NCI-H748 treated with DMSO at 0.1 percent for 48 hours (cell line): ENCODE measurements around the gene DLGAP1.

ENCODE experiments used
- DNase-seq: peaks from one replicate; lab custom pipeline; 2025; lab: John Stamatoyannopoulos, UW

Gene DLGAP1

DNA sequence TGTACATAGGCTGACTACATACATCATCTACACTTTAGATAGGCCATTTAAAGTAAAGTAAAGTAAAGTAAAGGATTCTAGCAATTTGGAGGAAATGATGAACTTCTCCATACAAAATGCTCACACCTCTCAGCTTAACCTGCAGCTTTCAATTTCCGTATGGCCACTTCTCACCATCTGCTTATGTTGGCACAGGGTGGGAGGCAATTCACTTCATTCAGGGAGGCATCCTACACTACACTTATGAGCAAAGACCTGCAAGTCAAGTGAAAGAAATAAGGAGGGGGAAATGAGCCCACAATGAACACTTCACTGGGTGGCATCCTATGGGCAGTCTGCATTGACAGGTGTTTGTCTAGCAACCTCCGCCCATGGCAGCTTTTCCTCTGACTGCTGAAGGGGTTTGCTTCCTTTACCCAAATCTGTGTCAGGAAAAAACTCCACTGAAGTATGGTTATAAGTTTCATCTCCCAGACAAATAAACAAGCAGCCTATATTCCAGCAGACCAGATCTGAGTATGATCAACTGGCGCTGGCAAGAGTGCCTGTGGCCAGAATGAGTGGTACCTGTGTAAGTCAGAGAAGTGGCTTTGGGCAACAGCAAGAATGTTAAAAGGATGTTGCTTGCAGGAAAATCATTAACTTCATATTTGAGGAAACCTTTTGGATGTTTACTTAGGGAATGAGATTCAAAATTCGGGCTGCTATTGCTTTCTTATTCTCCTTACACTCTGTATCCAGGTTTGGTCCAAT is 556.1 kb downstream of the DLGAP1 start:
- no peak for DNase-seq

DNA sequence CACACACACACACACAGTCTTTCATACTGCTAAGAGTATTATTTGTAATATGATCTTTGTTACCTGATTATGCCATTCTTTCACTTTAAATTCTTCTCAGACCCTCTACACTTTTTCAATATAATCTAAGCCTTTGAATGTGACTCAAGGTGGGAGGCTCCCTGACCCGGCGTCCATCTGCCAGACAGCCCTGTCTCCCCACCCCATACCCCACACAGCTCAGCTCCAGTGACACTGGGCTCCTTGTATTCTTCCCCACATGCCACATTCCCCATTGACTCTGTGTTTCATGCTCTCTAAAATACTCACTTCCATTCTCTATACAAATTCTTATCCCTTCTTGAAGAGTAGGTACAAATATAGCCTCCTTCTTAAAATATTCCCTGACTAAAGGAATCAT is 563.0 kb downstream of the DLGAP1 start:
- no peak for DNase-seq

DNA sequence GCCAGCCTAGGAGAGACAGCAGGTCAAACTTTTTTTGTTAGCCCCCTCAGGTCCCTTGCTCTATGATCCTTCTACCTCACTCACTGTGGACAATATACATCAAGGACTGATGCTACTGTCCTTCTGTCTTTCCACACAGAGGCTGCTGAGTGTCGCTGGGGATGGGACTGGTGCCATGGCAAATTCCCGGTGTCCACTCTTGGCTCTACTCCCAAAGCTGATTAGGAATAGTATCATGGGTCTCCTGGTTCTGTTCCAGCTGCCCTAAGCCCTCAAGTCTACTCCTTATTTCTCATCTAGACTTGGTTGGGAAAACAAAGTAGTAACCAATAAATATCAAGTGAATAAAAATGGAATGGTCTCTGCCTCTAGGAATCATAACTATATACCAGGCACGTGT is 563.9 kb downstream of the DLGAP1 start:
- no peak for DNase-seq

DNA sequence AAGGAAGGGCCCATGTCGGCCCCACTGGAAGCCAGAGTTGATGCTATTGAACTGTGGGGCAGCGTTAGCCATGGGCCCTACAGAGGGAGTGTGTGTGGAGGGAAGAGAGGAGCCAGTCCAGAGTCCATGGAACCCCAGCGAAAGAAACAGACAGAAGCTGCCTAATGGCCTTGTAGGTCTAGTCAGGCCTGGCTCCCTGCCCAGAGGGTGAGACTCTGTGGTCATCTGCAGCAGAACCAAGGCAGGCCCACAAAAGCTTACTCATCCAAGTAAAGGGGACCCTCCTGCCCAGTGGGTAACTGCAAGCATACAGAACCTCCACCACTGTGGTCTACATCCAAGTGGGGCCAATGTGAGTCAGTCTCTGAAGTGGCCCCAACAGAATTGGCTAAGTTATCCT is 565.3 kb downstream of the DLGAP1 start:
- DNase-seq = no peak

DNA sequence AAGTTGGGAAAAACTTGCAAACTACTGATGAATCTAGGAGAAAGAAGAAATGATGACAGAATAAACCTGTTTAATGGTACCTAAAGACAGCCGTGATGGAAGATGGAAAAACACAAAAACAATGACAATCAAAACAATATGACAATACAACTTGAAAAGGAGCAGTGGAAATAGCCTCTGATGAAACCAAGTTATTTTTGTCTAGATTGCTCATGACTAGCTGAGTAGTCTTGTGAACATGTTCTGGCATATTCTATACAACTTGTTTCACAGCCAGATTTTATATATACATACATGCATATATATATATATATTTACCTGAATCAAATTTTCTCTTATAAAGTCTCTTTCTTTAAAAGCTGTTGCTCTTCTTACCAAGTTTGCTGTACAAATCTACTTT is 566.0 kb downstream of the DLGAP1 start:
- no peak for DNase-seq

DNA sequence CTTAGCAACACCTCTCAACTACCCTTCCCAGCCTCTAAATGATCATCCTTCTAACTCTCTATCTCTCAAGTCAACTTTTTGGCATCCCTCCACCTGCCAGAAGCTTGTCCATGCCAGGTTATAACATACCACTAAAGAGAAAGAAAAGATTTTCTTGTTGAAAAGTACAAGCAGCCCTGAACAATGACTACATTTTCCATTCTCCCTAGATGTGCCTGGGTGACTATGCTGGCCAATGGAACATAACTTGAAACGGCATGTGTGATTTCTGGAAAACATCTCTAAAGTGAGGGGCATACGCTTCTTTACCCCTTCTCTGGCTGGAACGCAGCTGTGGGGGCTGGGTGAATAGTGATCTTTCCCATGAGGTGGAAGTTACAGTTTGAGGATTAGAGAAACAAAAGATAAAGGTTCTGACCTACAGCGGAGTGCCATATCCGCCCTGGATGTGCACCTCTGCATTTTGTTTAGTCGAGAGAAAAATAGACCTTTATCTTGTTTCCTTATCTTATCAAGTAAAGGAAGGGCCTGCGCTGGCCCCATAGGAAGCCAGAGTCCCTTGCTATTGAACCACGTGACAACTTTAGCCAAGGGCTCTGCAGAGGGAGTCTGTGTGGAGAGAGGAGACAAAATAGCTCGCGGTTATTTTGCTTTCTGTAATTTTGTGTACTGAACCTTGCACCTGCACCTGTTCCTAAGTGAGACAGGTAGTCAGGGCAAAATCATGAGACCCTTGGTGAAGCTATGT is 568.4 kb downstream of the DLGAP1 start:
- no peak for DNase-seq

DNA sequence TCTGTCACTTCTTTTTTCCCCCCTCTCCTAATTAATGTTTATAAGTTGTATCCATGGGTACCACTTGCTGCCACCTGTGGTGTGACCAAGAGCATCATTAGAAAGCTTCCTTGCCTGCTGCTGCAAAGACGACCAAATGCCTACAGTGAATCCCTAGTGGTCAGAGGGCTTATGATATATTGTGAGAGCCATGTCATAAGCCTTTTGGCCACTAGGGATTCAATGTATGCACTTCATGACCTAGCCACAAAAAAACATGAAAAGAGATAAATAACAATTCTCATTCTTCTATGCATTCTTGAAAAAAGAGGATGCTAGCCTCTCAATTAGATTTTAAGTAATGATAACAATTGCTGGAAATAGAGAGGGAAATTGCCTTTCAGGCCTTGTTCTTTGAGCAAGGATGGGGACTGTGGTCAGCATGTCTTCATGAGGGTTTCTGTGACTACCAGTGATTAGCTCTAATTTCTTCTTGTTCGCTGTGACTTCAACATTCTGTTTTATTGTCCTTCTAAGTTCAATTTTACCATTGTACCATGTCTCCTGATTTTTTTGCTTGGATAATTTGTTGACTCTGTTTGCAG is 569.8 kb downstream of the DLGAP1 start:
- no peak for DNase-seq

DNA sequence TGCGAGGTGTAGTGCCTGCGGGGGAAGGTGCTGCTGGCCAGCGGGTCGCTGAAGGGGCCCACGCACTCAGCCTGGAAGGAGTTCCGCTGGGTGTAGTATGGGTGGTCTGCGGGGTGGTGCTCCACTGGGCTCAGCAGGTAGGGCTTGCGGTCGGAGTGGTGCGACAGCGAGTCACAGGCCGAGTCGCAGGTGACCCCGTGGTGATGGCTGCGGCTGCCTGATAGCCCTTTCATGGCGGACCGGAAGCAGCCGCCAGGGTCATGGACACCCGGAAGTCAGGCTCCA is 575.3 kb downstream of the DLGAP1 start:
- no peak for DNase-seq

DNA sequence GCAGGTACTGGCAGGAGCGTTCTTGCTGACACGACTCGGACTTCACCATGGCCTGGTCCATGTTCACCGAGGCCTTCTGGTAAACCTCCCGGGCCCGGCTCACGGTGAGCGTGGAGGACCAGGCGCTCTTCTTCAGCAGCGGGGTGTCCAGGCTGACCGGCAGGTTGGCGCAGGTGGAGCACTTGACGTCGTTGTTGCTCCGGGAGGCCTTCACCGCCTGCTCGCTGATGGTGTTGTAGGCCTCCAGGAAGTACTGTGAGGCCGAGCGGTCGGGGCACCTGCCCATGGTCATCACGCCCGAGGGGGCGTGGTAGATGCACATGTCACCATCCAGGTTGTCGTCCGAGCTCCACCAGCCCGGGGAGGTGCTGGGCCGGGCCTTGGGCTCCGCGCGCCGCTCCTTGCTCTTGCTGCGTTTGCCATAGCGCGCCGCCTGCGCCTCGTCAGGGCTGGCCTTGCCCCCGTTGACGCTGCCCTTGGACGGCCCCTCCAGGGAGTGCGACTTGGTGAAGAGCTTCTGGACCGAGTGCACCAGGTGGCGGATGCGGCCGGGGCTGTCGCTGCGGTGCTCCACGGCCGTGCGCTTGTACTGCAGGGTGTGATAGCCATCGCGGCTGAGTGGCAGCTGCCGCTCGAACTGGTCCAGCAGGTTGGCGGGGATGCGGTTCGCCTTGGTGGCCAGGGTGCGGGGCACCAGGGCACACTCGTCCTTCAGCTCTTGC is 575.8 kb downstream of the DLGAP1 start:
- no peak for DNase-seq

DNA sequence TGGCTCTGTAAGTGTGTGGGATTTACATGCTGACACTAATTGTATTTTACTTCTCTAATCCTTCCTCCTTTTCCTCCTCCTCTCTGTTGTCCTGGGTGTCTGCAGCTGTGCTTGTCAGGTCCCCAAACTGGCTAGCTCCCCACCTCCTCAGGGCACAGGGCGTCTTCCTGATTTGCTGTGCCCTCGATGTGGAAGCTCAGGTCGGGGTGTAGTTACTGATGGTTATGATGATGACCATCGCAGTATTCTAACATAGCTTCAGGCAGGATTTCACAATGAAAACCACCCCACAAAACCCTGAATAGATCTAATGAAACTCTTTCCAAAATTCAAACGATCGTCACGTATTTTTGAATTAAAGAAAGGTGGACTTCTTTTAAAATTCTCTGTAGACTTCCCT is 576.7 kb downstream of the DLGAP1 start:
- DNase-seq = no peak

DNA sequence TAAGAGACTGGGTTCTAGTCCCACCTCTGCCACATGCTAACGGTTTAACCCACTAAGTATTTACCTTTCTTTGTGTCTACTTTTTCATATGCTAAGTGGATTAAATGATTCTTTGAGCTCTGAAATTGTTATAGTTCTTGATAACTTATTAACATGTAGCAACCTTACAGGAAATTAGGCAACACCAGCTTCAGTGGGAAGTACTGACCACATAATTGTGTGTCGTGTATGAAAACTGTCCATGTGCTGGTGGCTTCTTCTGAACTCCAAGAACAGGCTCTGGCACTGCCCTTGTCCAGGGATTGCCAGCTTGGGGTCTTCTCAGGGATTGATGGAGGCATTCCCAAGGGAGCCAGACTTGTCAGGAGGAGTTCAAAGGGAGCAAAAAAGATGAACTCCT is 577.4 kb downstream of the DLGAP1 start:
- no peak for DNase-seq

DNA sequence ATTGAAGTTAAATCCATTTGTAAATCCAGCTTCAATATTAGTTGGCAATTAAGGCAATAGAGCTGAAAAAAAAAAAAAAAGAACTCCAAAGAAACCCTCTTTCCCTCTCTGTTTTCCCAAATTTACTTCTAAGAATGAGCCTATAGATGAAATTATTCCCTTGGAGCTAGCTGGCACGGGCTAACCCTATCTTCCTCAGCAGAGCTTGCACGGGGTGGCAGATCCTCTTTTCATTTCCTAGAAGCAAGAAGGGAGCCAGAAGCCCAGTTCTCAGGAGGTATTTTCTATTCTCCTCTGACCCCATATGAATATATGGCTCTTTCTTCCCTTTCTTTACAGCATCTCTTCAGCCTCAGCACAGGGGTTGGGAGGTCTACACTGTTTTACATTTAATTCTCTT is 579.1 kb downstream of the DLGAP1 start:
- no peak for DNase-seq

DNA sequence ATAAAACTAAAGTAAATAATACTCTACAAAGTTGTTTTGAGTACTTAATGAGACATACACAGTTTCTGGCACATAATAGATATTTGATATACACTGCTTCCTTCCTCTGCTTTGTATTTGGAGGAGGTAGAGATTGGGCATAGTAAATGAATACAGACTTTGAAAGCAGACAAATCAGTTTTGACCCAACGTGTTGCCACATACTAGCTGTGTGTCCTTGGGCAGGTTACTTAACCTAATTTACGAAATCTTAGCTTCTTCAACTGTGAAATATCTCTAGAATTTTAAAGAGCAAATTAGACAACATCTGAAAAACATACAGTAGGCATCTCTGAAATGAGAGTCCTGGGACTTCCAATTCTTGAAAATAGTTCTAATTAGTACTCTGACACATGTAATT is 579.7 kb downstream of the DLGAP1 start:
- no peak for DNase-seq

DNA sequence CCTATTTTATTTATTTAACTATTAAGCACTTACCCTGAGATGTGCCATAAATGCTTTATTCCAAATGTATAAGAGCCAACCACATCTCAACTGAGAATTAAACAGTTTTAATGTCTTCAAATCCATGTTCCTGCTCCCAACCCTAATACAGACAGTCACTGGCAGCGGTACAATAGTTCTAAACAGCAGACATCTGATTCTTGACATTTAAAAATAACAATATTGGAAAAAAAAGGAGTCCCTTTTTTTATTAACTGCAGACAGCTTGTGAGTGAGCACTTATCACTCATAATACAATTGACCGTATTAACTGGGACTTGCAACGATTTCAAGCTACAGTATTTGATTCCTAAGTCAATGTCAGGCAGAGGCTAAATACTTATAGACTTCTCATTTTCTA is 580.5 kb downstream of the DLGAP1 start:
- DNase-seq = no peak

DNA sequence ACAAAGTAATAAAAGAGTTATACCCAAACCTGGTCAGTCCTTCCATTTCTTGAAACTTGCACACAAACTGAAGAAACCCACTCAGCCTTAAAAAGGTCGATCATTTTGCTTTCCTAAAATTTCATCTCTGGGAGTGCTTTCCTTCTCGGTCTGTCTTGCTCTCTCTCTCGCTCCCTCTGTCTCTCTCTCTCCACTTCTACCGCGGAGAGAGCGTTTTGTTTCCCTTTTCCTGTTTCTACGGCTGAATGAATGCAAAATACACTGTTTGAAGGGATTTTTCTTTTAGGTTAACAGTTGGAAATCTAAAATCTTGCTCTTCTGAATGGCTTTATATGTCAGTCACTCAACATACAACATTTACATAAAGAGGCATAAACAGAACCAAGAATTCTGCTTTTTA is 581.0 kb downstream of the DLGAP1 start:
- DNase-seq = no peak

DNA sequence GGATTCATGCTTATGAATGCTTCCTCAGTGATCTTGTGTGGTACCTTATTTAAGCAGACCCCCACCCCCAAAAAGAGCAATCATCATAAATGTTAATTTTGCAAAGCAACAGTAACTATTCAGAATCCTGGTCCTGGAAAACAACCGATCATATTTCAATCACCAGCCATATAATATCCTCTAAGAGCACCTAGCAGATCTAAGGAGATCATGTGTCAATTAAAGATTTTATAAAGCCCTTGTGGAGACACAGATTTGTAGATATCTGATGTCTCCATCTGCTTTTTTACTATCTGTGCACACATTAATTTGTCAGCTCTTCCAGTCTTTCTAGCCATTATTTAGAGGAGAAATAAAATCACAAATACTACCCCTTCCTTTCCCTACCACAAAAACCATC is 581.4 kb downstream of the DLGAP1 start:
- no peak for DNase-seq

DNA sequence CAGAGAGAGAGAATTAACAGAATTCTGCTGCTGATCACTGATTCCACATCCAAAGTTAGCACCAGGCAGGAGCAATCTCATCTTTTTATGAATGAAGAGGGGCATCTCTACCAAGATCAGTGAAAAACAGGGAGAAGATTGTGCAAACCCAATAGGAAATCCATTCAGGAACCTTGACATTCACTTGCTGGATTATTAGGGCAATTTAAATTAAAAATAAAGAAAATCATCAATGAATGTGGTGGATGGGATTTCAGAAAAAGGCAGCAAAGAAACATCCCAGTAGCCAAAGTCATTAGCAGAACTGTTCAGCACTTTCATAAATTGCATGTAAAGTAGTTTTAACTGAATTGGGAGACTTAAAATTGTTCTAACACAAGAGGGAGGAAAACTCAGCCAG is 581.9 kb downstream of the DLGAP1 start:
- DNase-seq = no peak

DNA sequence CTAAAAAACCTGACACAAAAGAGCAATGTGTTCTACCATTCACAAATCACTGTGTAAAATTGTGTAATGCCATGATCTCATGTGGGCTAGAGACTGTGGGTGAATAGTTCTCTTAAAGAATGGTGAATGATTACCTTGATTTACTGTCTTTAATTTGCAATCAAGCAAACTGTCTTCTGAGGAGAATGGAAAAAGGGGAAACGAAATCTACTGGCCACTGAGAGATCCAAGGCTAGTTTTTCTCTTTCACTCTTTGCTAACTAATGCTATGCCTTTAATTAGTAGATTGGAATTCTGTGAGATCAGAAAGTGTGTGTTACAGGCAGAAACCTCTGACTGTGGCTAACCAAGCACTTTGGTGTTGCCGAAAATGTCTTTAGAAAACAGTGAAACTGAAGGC is 582.5 kb downstream of the DLGAP1 start:
- DNase-seq = no peak

DNA sequence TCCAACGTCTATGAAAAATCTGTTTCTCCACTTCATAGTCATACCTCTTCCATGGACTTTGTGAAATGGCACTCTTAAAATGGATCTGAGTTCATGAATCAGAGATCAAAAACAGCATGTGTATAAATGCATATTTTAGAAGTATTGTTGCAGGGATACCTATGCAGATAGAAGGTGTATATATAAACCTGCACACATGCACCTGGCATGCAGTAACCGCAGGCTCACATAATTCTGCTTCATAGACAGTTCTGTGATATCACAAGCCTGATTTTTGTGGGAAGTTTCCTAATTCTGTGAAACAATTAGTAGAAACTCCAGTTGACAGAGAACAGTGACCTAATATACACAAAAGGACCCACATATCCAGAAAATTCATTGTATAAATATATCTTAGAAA is 583.4 kb downstream of the DLGAP1 start:
- DNase-seq = no peak

DNA sequence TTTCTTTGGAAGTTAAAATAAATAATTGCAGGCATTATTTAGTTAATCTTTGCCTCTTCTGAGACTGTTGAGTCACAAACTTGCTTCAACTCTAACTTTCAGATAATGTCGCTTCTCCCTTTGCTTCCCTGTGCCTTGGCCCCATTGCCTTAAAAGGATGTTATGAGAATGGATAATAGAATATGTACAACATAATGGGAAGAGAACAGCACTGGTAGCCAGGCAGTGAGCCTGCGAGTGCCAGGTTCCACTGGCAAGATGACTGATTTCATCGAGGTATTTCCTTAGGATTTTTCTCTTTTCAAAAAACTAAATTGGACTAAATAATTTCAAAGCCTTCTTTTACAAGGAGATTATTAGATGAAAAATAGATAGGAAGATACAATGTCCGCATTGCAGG is 584.2 kb downstream of the DLGAP1 start:
- no peak for DNase-seq

DNA sequence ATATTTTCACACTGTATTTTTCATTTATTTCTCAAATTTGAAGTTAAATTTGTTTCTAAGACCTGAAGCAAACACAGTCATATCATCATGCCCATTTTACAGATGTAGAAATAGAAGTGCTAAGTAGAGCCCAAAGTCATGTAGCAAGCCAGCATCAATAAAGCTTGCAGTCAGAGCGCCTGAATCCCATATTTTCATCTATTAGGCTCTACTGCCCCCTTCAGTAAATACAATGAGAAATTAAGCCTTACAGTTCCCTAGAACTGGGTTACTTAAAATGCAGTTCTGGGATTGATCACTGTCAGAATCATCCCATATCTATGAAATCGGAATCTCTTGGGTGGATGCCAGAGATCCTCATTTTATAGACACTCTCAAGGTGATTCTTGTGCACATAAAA is 585.3 kb downstream of the DLGAP1 start:
- peak; percentile 44 for DNase-seq

DNA sequence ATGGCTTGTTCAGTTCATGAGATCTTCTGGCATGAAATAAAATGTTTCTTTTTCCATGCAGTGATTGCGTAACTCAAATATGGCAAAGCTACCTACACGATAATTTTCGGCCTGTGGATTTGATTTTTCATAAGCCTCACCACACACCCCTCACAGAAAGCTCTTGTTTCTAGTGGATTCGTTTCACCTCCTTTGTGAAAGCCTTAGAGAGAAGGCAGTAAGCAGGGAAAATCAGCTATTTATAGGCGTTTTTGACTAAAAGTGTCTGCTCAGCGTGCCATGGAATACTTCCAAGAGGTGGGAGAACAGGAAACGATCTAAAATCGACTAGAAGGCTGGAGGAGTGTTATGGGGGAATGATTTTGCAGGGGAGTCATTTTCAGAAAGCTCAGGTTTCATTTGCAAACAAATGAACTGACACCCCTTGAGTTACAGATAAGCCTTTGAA is 587.2 kb downstream of the DLGAP1 start:
- DNase-seq = no peak

DNA sequence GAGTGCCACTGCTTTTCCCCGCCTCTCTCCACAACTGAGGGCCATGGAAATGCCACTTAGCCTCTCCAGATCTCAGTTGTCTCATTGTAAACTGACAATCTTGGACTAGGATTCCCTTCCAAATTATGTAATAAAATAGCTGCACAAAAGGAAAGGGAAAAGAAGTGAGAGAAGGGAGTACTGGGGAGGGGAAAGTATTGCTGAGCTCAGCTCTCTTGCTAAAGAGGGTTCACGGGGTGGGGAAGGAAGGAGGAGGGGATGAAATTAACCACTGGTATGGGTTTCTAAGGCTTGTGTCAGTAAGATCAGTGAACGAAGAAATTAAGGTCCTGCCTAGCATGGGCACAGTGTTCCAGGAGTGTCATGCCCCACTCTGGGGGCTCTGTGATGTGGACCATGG is 587.9 kb downstream of the DLGAP1 start:
- DNase-seq = no peak
